GM12865 (cell line): ENCODE data around the gene NRTN.

Experiments used
- DNase-seq: peaks from one replicate; pipeline ENCODE4 v3.0.0; 2010; ENCODE audit warnings: low read depth
- H3K4me3 ChIP-seq: 2 replicates; pipeline ENCODE4 v1.5.1; 2011; ENCODE audit warnings: mild to moderate bottlenecking, low read depth, low read length, control low read depth
- TF ChIP-seq, protein P1 (sequence below): IDR thresholded peaks from 2 replicates; pipeline ENCODE4 v1.5.1; 2011; ENCODE audit warnings: low read length, control low read depth, low read depth, inconsistent platforms; ENCODE audit not compliant: insufficient read depth; ENCODE audit errors: missing control alignments

The NRTN gene

GRCh38 chr19:5800361-5801270 is 4.3 kb upstream of the NRTN start:
- DNase-seq, result no peak
- TF ChIP-seq, protein P1, sequence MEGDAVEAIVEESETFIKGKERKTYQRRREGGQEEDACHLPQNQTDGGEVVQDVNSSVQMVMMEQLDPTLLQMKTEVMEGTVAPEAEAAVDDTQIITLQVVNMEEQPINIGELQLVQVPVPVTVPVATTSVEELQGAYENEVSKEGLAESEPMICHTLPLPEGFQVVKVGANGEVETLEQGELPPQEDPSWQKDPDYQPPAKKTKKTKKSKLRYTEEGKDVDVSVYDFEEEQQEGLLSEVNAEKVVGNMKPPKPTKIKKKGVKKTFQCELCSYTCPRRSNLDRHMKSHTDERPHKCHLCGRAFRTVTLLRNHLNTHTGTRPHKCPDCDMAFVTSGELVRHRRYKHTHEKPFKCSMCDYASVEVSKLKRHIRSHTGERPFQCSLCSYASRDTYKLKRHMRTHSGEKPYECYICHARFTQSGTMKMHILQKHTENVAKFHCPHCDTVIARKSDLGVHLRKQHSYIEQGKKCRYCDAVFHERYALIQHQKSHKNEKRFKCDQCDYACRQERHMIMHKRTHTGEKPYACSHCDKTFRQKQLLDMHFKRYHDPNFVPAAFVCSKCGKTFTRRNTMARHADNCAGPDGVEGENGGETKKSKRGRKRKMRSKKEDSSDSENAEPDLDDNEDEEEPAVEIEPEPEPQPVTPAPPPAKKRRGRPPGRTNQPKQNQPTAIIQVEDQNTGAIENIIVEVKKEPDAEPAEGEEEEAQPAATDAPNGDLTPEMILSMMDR, result no peak
- no peak overlapping the region for H3K4me3 ChIP-seq

- H3K4me3 ChIP-seq, result no peak overlapping the region
- no peak for DNase-seq
- TF ChIP-seq, protein P1, result no peak
These were observed 2.9 kb upstream of the NRTN start for GRCh38 chr19:5801796-5802619.

DNA sequence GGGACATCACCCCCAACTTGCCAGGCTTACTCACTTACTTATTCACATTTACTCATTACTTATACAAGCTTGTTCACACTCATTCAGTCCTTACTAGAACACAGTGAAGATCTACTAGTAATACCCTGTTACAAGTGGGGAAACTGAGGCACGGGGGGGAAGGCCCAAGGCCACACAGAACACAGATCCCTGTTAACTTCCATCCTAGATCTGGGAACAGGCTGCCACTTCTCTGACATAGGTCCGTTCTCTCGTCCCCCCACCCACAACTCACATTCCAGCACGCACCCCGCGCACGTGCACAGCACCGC is 1.5 kb upstream of the NRTN start:
- H3K4me3 ChIP-seq, result peak overlapping the region; percentile 50
- no peak for DNase-seq
- TF ChIP-seq, protein P1, result no peak

- peak; percentile 92 for DNase-seq
- TF ChIP-seq, protein P1, result peak; percentile 96
- H3K4me3 ChIP-seq, result peak overlapping the region; percentile 50
These were observed 933 bp upstream of the NRTN start for GRCh38 chr19:5803752-5804515.

- TF ChIP-seq, protein P1, result peak; percentile 49
- no peak overlapping the region for H3K4me3 ChIP-seq
- no peak for DNase-seq
These were observed 730 bp downstream of the NRTN start for GRCh38 chr19:5805462-5806132.

DNA sequence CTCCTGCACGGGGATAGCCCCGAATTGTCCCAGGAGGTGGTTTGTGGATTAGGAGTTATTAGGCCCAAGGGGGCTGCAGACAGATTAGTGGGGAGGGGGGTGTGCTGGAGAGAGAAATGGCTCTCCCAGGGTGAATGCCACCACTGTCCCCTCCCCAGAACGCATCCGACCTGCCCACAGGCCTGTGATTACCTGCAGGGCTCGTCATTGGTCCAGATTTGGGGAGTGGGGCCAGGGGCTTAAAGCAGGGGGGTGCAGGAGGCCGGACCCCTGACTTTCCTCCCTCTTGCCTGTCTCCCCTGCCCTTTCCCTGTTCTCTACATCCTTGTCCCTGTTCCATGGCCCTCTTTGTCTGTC is 1.2 kb downstream of the NRTN start:
- TF ChIP-seq, protein P1, result no peak
- H3K4me3 ChIP-seq, result no peak overlapping the region
- no peak for DNase-seq
